WTC11 (cell line): ENCODE measurements around the gene MUSTN1. TPM values are rescaled to one million over a fixed set of nuclear protein-coding genes. Genes with fewer than 3 reads are reported as not detected.

Experiments used
- ATAC-seq: fragments of 200-7000 bp; cut with Tn5 transposase; 2 replicates; pipeline ENCODE4 v1.10.0; 2021; ENCODE audit warnings: mild to moderate bottlenecking, moderate library complexity
- CTCF ChIA-PET: fragments of 300-600 bp; sonication (Branson Sonifier 250); formaldehyde crosslinking; loops from one replicate; lab custom pipeline; 2021; ENCODE audit warnings: antibody characterized with exemption; lab: Charles Lee
- POLR2A ChIA-PET: fragments of 350-600 bp; sonication (Branson Sonifier 250); formaldehyde crosslinking; loops from one replicate; lab custom pipeline; 2021; ENCODE audit warnings: antibody characterized with exemption; lab: Charles Lee
- DNase-seq: peaks from one replicate; pipeline ENCODE4 v3.0.0; 2021; ENCODE audit warnings: low spot score
- H3K27ac Mint-ChIP-seq: 2 replicates; pipeline ENCODE4 v1.8.0; 2021; ENCODE audit warnings: mixed read lengths
- H3K27me3 Mint-ChIP-seq: 2 replicates; pipeline ENCODE4 v1.8.0; 2021; ENCODE audit warnings: low read depth, mild to moderate bottlenecking, moderate library complexity, mixed read lengths
- H3K36me3 Mint-ChIP-seq: 2 replicates; pipeline ENCODE4 v1.8.0; 2021; ENCODE audit warnings: mixed read lengths
- H3K4me1 Mint-ChIP-seq: 2 replicates; pipeline ENCODE4 v1.8.0; 2022; ENCODE audit warnings: mixed read lengths
- H3K4me3 Mint-ChIP-seq: 2 replicates; pipeline ENCODE4 v1.8.0; 2021; ENCODE audit warnings: mild to moderate bottlenecking, moderate library complexity, mixed read lengths
- H3K9me3 Mint-ChIP-seq: 2 replicates; pipeline ENCODE4 v1.8.0; 2021; ENCODE audit warnings: mixed read lengths
- ATF1 ChIP-seq: sonication (generic); formaldehyde crosslinking; IDR thresholded peaks from 2 replicates; pipeline ENCODE4 v1.8.1; 2023; ENCODE audit warnings: mild to moderate bottlenecking, moderate library complexity, missing genetic modification reagents
- ETV6 ChIP-seq: sonication (generic); formaldehyde crosslinking; IDR thresholded peaks from 2 replicates; pipeline ENCODE4 v1.8.1; 2022; ENCODE audit warnings: mild to moderate bottlenecking, missing genetic modification reagents
- FOXK1 ChIP-seq: sonication (generic); formaldehyde crosslinking; IDR thresholded peaks from 2 replicates; pipeline ENCODE4 v1.8.0; 2022; ENCODE audit warnings: mild to moderate bottlenecking, moderate library complexity, missing genetic modification reagents
- IRF1 ChIP-seq: sonication (generic); formaldehyde crosslinking; IDR thresholded peaks from 2 replicates; pipeline ENCODE4 v1.8.0; 2023; ENCODE audit warnings: missing genetic modification reagents
- KAT7 ChIP-seq: sonication (generic); formaldehyde crosslinking; IDR thresholded peaks from 2 replicates; pipeline ENCODE4 v1.8.1; 2023; ENCODE audit warnings: missing genetic modification reagents, mild to moderate bottlenecking, borderline replicate concordance
- MYBL2 ChIP-seq: sonication (generic); formaldehyde crosslinking; IDR thresholded peaks from 2 replicates; pipeline ENCODE4 v1.8.1; 2023; ENCODE audit warnings: mild to moderate bottlenecking, moderate library complexity, missing genetic modification reagents
- ZNF317 ChIP-seq: sonication (generic); formaldehyde crosslinking; IDR thresholded peaks from 2 replicates; pipeline ENCODE4 v1.8.1; 2023; ENCODE audit warnings: low read depth, mild to moderate bottlenecking, moderate library complexity, missing genetic modification reagents, borderline replicate concordance
- ZNF416 ChIP-seq: fragments of 250-450 bp; sonication (Bioruptor Pico); IDR thresholded peaks from 2 replicates; pipeline ENCODE4 v1.9.0; 2021; ENCODE audit warnings: mild to moderate bottlenecking, inconsistent platforms
- ZNF425 ChIP-seq: fragments of 250-450 bp; sonication (Bioruptor Pico); conservative IDR thresholded peaks from 2 replicates; pipeline ENCODE4 v1.9.0; 2021; ENCODE audit warnings: mild to moderate bottlenecking
- total RNA-seq: library from RNA; stranded (reverse); gene quantifications from 3 replicates; pipeline ENCODE4 v1.2.3, GENCODE V29; 2021
- TF ChIP-seq, protein P1 (sequence below): sonication (generic); formaldehyde crosslinking; IDR thresholded peaks from 2 replicates; pipeline ENCODE4 v1.8.0; 2022; ENCODE audit warnings: mild to moderate bottlenecking, missing genetic modification reagents
- TF ChIP-seq, protein P2 (sequence below): sonication (generic); formaldehyde crosslinking; IDR thresholded peaks from 2 replicates; pipeline ENCODE4 v1.8.0; 2022; ENCODE audit warnings: mild to moderate bottlenecking, missing genetic modification reagents
- TF ChIP-seq, protein P3 (sequence below): sonication (generic); formaldehyde crosslinking; conservative IDR thresholded peaks from 2 replicates; pipeline ENCODE4 v1.8.1; 2022; ENCODE audit warnings: mild to moderate bottlenecking, missing genetic modification reagents
- TF ChIP-seq, protein P4 (sequence below): fragments of 250-450 bp; sonication (Bioruptor Pico); IDR thresholded peaks from 2 replicates; pipeline ENCODE4 v1.9.0; 2021; ENCODE audit warnings: moderate library complexity, mild to moderate bottlenecking, inconsistent platforms, borderline replicate concordance
- TF ChIP-seq, protein P5 (sequence below): sonication (generic); formaldehyde crosslinking; IDR thresholded peaks from 2 replicates; pipeline ENCODE4 v1.8.1; 2023; ENCODE audit warnings: mild to moderate bottlenecking, moderate library complexity, missing genetic modification reagents

The MUSTN1 gene
- total RNA-seq, 1 experiment from 2014 or later: 4.2 TPM

- DNase-seq: no peak
- TF ChIP-seq ATF1 (no peak), FOXK1 (no peak), KAT7 (CRISPR knock-in tag) (no peak), ETV6 (CRISPR knock-in tag) (no peak), ZNF416 (CRISPR knock-in tag) (no peak), MYBL2 (CRISPR knock-in tag) (no peak)
- TF ChIP-seq, protein P1, sequence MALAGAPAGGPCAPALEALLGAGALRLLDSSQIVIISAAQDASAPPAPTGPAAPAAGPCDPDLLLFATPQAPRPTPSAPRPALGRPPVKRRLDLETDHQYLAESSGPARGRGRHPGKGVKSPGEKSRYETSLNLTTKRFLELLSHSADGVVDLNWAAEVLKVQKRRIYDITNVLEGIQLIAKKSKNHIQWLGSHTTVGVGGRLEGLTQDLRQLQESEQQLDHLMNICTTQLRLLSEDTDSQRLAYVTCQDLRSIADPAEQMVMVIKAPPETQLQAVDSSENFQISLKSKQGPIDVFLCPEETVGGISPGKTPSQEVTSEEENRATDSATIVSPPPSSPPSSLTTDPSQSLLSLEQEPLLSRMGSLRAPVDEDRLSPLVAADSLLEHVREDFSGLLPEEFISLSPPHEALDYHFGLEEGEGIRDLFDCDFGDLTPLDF (CRISPR knock-in tag): no peak
- TF ChIP-seq, protein P2, sequence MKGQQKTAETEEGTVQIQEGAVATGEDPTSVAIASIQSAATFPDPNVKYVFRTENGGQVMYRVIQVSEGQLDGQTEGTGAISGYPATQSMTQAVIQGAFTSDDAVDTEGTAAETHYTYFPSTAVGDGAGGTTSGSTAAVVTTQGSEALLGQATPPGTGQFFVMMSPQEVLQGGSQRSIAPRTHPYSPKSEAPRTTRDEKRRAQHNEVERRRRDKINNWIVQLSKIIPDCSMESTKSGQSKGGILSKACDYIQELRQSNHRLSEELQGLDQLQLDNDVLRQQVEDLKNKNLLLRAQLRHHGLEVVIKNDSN (CRISPR knock-in tag): no peak
- TF ChIP-seq, protein P3, sequence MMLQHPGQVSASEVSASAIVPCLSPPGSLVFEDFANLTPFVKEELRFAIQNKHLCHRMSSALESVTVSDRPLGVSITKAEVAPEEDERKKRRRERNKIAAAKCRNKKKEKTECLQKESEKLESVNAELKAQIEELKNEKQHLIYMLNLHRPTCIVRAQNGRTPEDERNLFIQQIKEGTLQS (CRISPR knock-in tag): no peak
- TF ChIP-seq, protein P4, sequence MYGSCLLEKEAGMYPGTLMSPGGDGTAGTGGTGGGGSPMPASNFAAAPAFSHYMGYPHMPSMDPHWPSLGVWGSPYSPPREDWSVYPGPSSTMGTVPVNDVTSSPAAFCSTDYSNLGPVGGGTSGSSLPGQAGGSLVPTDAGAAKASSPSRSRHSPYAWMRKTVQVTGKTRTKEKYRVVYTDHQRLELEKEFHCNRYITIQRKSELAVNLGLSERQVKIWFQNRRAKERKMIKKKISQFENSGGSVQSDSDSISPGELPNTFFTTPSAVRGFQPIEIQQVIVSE: no peak
- H3K4me3 Mint-ChIP-seq: no peak overlapping the region
- H3K27me3 Mint-ChIP-seq: no peaks in the 10 kb centered on the region
- no peaks in the 10 kb centered on the region for H3K36me3 Mint-ChIP-seq
- H3K9me3 Mint-ChIP-seq: no peaks in the 10 kb centered on the region
- ChIA-PET POLR2A (no interaction called here), CTCF (interaction anchor here (1.4 to 4.4 kb wide), 3 partner anchors 9 to 38 kb away, joined by 3 to 23 read pairs (median 5); no protein-coding TSS in a partner anchor)
- no peak for ATAC-seq
- H3K4me1 Mint-ChIP-seq: peaks cover under 1% of the 10 kb centered on the region; the same call in 1 of the 2 replicates
- H3K27ac Mint-ChIP-seq: no peak overlapping the region
These were observed 4.8 kb downstream of the MUSTN1 start for GRCh38 chr3:52829906-52830463.

DNA sequence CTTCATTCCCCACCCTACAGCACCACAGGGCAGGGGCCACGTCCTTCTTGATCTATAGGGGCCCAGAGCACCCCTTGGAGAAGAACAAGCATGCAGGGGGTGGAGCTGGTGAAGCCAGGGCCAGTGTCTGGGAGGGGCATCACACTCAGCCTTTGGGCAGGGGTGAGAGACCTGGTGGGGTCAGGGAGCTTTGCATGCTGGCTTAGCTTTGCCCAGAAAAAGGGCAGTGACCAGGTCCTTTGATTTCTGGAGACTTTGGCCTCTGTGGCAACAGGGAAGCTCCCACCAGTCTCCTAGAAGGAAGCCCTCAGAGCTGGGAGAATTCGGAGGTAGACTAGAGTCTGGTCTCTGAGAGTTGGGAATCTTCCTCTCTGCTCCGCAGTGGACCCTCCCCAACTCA lies 5.3 kb downstream of the MUSTN1 start:
- no peak for TF ChIP-seq IRF1 (CRISPR knock-in tag)
- no peak for TF ChIP-seq ZNF425 (CRISPR knock-in tag)
- TF ChIP-seq ZNF317: no peak
- TF ChIP-seq, protein P5, sequence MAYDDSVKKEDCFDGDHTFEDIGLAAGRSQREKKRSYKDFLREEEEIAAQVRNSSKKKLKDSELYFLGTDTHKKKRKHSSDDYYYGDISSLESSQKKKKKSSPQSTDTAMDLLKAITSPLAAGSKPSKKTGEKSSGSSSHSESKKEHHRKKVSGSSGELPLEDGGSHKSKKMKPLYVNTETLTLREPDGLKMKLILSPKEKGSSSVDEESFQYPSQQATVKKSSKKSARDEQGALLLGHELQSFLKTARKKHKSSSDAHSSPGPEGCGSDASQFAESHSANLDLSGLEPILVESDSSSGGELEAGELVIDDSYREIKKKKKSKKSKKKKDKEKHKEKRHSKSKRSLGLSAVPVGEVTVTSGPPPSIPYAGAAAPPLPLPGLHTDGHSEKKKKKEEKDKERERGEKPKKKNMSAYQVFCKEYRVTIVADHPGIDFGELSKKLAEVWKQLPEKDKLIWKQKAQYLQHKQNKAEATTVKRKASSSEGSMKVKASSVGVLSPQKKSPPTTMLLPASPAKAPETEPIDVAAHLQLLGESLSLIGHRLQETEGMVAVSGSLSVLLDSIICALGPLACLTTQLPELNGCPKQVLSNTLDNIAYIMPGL: no peak
- no peak for TF ChIP-seq ETV6 (CRISPR knock-in tag)
- ATAC-seq (no peak), DNase-seq (no peak)
- ChIA-PET POLR2A (no interaction called here), CTCF (interaction anchor here (0.8 to 4.4 kb wide), 3 partner anchors 9 to 37 kb away, joined by 3 to 23 read pairs (median 3); no protein-coding TSS in a partner anchor)
- Mint-ChIP-seq H3K9me3 (no peaks in the 10 kb centered on the region), H3K4me1 (no peaks in the 10 kb centered on the region), H3K36me3 (no peaks in the 10 kb centered on the region), H3K27ac (no peak overlapping the region), H3K27me3 (no peaks in the 10 kb centered on the region), H3K4me3 (no peak overlapping the region)
